HT-29 (cell line): Measurements from ENCODE around the gene HOXA7. TPM values are rescaled to one million over a fixed set of nuclear protein-coding genes. Genes with fewer than 3 reads are reported as not detected.
A peak's percentile ranks its signal among the peaks of the same experiment; 100 is the strongest.

ENCODE experiments used
- DNase-seq: peaks from one replicate; pipeline ENCODE4 v3.0.0-alpha.2; 2015; ENCODE audit warnings: low spot score
- total RNA-seq: library from RNA; depleted of rRNA; stranded (reverse); fragments of >200 nt; shearing (Covaris generic); gene quantifications from 2 replicates; pipeline ENCODE4 v1.2.3, GENCODE V29; 2014

HOXA7 gene
- total RNA-seq, 1 experiment from 2014 or later = 10.7 TPM

- DNase-seq = no peak
Observed at GRCh38 chr7:27134392-27134791, 22.1 kb downstream of the HOXA7 start.

GRCh38 chr7:27133409-27134231 is 22.9 kb downstream of the HOXA7 start:
- no peak for DNase-seq

- no peak for DNase-seq
Observed at GRCh38 chr7:27132978-27133377, 23.5 kb downstream of the HOXA7 start.

- DNase-seq = no peak
Observed at GRCh38 chr7:27132214-27132613, 24.3 kb downstream of the HOXA7 start.

- DNase-seq = no peak
Observed at GRCh38 chr7:27131390-27131819, 25.1 kb downstream of the HOXA7 start.

GRCh38 chr7:27130540-27131389 is 25.7 kb downstream of the HOXA7 start, which contains the start of gene HOXA4:
TSS of gene HOXA4 (minus strand) at chr7:27130757. CDS start at chr7:27130733, 24 bp downstream.
- peak; percentile 83 for DNase-seq

- DNase-seq = no peak
Observed at GRCh38 chr7:27129729-27130539, 26.5 kb downstream of the HOXA7 start.

- no peak for DNase-seq
Observed at GRCh38 chr7:27128776-27129728, 27.4 kb downstream of the HOXA7 start.

- DNase-seq = no peak
Observed at GRCh38 chr7:27128034-27128433, 28.4 kb downstream of the HOXA7 start.

GRCh38 chr7:27126596-27127327 is 29.7 kb downstream of the HOXA7 start:
- DNase-seq = no peak

- DNase-seq = no peak
Observed at GRCh38 chr7:27125986-27126394, 30.5 kb downstream of the HOXA7 start.

GRCh38 chr7:27124902-27125689 is 31.4 kb downstream of the HOXA7 start:
- DNase-seq = no peak

GRCh38 chr7:27124096-27124901 is 32.2 kb downstream of the HOXA7 start:
- DNase-seq = no peak

- no peak for DNase-seq
Observed at GRCh38 chr7:27123477-27124053, 32.9 kb downstream of the HOXA7 start.

GRCh38 chr7:27123007-27123476 is 33.4 kb downstream of the HOXA7 start:
- peak; percentile 72 for DNase-seq

GRCh38 chr7:27122077-27122910 is 34.2 kb downstream of the HOXA7 start:
- DNase-seq = peak; percentile 94

- no peak for DNase-seq
Observed at GRCh38 chr7:27121684-27122076, 34.8 kb downstream of the HOXA7 start.
